HG03571 (cell line): ENCODE results near the gene SORCS2.
"Not testable (repeated sequence)": the region's sequence is repeated elsewhere in the genome, so short reads cannot be mapped to it uniquely, and the experiment has no call there.

Experiments
- ATAC-seq: cut with Tn5 transposase; IDR thresholded peaks from one replicate; pipeline ENCODE4 v1.9.1; 2021; ENCODE audit not compliant: unreplicated experiment

SORCS2 gene

DNA sequence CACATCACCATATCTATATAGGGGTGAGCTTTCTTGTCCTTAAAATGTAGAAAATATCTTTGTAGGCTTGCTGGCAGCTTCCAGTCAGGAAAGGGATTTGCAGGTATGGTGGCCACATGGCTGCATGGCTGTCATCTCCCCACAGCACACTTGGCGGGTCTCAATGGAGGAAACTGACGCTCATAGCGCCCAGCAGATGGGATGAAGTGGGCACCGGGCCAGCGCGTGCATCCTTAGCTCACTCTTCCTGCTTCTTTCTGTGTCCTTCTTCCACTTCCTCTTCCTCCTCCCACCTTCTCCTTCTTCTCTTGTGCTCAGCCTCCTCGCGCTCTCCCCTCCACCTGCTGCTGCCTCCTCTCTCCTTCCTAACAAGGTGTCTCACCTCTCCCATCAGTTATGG, 398.6 kb downstream of the SORCS2 start:
- no peak for ATAC-seq

DNA sequence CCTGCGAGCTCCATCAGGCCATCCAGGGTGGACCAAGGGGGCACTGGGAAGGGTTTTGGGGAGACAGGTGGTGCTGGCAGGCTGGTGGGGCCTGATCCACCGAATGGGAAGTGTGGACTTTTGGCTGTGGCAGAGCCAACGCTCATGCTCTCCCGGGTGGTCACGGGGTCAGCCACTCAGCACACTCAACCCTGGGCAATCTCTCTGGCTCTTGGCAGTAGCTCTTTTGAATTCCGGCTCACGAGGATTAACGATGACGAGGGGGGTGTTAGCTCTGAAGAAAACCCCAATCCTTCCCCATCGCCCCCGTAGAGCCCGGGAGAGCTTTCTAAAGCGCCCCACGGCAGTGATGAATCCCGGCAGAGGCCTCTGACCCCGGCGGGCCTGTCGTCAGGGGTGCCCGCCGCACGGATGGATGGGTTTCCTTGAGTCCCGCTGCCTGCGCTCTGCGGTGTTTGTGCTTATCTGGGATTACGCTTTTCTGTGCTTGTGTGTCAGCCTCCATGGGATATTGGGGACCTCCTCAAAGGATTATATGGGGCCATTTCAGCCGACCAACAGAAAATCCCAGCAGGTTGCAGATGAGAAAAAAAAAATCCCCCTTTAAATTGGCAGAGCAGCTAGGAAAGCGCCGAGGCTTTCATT, 399.2 kb downstream of the SORCS2 start:
- ATAC-seq: no peak

DNA sequence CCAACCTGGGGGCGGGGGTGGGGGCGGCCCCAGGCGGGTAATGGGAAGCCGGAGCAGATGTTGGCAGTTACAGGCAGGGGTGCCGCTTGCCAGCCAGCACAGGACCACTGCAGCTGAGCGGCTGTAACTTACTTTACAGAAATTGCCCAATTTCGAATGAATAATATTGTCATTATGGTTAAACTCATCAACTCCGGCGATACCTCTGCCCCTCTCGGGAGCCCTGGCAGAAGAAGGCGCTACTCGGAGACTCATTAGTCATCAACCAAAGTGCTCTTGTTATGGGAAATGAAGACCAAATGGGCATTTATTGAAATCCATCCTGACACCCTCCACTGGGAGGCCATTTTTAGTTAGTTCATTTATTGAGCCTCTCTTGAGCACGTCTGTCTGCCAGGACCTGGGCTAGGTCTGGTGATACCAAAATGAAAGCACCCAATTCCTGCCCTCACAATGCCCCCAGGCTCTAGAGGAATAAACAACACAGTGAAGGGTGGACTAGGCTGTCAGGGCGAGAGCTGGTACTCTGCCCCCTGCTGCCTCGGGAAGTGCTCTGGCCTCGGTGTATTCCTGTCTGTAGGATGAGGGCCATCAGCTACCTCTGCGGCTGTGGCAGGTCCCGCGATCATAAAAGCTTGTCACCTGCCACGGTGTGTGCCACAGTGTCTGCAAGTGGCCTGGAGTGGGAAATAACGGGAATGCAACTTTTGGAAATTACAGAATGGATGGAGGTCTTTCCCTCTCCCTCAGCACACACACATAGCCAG, 401.5 kb downstream of the SORCS2 start:
- no peak for ATAC-seq

DNA sequence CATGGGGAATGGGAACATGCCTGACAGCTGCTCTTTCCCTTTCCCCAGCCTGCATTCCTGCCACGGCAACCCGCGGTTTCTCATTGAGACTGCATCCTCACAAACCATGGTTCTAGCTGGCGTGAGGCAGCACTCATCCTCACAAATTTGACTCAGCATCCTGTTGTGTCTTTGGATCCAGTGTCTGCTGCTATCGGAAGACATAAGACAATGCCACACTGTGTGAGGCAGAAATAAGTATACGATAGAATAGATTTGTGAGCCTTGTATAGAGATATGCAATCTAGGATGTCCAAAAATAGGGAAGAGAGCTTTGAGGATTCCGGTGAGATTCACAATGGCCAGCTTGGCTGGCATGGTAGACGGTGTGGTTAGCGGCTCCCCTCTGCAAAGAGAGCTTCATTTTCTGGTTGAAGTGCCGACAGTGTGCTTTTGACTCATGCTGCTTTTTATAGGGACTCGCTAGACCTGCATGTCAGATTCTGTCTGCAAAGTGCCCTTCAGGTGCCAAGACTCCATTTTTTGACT, 403.7 kb downstream of the SORCS2 start:
- ATAC-seq: no peak

DNA sequence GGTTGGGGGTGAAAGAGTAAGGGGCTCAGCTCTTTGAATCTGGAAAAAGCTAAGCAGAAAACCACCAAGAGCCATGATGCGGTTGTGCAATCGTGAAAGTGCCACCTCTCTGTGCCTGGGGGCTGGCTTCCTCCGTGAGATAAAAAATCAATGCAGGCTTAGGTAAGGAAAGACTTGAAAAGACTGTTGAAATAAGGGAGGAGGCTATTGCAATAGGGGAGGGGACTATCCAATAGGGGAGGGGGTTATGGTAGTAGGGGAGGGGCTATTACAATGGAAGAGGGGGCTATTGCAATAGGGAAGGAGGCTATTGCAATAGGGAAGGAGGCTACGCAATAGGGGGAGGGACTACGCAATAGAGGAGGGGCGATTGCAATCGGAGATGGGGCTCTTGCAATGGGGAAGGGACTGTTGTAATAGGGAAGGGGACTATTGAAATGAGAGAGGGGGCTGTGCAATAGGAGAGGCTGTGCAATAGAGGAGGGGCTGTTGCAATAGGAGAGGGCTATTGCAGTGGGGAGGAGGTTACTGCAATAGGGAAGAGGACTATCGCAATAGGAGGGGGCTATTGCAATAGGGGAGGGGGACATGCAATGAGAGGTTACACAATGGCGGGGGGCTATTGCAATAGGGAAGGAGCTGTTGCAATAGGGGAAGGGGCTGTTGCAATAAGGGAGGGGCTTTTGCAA, 404.7 kb downstream of the SORCS2 start:
- ATAC-seq: no peak

DNA sequence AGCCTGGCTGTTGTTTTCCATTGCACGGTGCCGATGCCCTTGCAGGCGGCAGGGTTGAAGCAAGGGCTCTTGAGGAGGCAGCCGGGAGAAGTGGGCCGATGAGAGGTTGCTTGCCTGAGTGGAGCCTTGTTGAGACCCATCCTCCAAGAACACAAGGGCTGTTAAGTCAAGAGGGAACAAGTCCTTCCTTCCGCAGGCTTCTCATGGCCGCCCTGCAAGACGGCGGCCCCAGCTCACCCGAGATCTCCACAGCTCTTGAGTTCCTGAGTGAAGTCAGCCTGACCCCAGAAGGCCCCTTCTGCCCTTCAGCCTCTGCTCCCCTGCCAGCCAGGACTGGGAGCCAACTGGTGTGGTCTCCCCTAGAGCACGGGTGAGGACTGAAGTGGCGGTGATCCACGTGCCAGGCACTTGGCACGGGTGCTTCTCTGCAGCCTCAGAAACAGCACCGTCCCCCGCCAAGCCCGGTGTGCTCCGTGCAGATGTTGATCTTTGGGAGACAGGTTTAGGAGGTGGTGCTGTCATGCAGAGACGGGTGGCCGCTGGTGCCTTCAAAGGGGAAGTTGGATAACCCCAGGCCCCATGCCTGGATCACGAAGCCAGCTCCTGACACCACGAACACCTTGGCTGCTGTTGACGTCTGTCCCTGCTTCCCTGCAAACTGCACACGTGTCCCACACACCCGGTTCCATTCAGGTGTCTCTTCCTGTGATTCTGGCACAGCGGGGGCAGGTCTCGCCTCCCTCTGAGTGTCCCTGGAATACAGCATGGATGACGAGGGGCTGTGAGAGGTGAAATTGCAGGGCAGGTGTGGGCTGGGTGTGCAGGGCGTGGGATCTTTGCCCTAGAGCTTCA, 406.8 kb downstream of the SORCS2 start:
- no peak for ATAC-seq

DNA sequence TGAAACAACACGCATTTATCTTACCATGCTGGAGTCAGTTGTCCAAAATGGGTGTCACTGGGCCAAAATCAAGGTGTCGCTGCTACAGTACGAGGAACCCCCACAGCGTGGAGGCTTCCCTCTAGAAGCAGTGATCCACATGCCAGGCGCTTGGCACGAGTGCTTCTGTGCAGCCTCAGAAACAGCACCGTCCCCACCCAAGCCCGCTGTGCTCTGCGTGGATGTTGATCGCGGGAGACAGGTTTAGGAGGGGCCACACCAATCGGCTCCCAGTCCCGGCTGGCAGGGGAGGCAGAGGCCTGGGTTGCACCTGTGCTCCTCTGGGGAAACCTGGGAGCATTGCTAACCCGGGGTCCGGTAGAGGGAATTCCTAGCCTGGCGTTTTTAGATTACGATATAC, 407.9 kb downstream of the SORCS2 start:
- no peak for ATAC-seq

DNA sequence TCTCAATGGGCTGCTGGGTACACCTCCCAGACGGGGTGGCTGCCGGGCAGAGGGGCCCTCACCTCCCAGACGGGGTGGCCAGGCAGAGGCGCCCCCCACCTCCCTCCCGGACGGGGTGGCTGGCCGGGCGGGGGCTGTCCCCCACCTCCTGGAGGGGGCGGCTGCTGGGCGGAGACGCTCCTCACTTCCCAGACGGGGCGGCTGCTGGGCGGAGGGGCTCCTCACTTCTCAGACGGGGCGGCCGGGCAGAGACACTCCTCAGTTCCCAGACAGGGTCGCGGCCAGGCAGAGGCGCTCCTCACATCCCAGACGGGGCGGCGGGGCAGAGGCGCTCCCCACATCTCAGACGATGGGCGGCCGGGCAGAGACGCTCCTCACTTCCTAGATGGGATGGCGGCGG, 409.8 kb downstream of the SORCS2 start:
- ATAC-seq: not testable (repeated sequence)

DNA sequence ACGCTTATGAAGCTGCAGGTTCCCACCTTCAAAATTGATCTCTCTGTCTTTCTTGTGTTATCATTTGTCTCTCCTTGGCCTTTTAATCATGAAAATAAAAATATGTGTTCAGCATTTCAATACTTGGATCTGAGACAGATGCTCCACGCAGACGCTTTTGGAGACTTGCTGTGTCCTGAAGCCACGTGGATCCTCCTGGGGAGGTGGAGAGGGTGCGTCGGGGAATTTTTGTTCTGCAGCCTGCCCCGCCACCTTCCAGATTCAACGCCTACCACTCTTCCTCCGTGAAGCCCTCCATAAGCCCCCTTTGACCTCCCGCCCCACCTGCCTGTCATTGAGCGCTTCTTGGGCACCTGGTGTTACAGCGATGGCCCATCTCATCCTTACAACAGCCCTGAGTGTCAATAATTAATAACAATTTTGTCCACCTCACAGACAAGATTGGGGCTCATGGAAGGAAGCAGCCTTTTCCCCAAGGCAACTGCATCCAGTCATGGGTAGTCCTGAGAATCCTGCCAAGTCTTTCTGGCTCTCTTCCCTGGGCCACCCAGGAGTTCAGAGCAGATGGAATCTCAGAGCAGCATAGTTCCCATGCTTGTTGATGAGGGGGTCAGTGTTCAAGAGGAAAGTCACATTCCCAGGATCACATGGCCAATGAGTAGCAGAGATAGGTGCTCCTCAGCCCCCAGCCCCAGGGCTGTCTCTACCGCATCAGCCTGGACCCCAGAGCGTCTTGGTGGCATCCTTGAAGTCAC, 415.0 kb downstream of the SORCS2 start:
- ATAC-seq: no peak

DNA sequence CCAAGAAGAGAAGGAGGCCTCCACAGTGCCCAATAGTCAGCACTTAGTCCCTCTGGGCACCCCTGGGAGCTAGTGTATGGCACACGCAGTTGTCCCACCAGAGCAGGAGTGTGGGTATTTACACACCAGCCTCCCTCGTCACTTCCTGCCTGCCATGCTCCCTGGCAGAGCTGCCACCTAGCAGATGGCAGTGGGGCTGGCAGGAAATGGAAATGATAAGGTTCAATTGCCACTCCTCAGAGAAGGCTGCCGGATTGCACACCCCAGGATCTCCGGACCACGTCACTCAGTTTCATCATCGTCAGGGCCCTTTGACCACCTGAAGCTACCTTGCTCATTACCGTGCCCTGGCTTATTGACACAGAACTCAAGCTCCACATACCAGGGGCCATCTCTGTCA, 415.7 kb downstream of the SORCS2 start:
- no peak for ATAC-seq

DNA sequence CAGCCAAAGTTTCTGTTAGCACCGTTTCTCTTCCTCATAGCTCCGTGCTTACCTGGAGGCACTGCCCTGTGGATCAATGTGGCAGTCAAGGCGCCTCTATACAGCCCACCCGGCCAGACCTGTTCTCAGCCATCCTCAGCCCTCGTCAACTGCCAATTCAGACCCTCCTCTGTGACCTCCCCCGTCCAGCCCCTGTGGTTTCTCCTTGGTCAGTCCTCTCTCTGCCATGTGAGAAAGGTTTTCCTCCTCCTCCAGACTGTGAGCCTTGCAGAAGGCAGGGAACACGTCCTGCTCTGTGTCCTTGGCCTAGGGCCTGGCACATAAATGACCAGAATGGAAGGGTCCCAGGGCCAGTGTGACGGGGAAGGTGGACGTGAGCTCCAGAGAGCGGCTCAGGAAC, 417.0 kb downstream of the SORCS2 start:
- no peak for ATAC-seq

DNA sequence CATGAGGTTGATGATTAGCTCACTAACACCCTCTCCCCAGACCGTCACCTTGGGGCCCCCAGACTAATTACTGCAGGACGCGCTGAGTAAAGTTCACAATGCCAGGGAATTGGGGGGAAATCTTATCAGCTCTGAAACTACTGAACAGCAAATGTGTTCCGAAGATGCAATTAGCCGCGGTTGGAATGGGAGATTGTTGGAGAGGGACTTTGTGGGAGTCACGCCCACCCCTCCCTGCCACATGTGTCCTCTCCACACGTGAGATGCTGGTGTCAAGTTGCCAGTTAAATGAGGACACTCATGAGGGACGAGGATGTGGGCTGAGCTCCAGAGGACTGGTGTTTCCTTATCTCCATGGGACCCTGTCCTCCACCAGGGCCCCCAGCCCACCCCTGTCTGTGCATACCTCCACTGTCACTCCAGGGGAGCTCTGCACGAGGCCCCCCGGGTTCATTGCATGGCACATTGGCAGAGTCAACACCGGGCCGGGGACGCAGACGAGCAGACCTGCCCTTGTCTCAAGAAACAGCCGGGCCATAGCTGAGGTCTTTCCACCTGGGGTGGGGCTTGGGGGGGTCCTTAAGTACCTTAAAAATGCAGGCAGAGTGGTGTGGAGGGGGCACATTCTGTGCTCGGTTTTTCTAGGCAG, 417.8 kb downstream of the SORCS2 start:
- ATAC-seq: no peak

DNA sequence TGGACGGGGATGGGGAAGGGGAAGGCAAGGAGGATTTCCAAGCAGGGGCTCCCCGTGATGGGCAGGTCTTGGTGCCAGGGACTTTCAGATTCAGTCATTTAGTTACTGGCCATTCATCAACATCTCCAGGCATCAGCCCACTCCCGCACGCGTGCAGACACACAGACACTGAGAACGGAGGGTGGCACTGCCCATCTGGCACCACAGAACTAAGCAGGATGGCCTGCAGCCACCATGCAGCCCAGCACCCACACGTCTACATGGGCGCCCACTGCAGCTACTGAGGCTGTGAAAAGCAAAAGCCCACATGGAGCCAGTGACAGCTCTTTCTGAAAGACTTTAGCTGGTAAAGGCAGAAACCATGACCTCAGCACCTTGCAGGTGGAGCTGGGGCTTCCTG, 418.5 kb downstream of the SORCS2 start:
- no peak for ATAC-seq

DNA sequence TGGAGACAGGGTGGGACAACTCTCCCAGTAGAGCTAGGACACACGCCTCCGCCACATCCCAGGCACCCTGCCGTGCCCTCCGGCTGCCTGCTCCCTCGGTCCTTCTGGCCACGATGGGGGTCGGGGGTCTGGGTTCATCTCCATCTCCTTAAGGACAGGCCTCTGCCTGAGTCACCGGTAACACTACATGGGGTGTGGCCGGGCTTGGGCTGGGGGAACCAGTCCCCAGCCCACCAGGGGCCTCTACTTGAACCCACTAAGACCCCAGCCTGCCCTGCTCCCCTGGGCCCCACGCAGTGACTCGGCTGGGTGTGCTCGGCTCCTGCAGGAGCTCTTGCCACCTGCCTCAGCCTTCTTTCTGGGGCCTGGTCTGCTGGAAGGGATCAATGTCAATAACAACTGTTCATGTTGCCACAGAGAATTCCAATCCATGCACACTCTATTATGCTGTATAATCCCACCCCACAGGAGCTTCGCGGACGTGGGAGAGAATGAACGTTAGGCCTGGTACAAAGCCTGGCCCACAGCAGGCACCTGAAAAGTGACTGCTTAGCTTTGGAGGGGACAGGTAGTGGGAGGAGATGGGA, 420.1 kb downstream of the SORCS2 start:
- no peak for ATAC-seq

DNA sequence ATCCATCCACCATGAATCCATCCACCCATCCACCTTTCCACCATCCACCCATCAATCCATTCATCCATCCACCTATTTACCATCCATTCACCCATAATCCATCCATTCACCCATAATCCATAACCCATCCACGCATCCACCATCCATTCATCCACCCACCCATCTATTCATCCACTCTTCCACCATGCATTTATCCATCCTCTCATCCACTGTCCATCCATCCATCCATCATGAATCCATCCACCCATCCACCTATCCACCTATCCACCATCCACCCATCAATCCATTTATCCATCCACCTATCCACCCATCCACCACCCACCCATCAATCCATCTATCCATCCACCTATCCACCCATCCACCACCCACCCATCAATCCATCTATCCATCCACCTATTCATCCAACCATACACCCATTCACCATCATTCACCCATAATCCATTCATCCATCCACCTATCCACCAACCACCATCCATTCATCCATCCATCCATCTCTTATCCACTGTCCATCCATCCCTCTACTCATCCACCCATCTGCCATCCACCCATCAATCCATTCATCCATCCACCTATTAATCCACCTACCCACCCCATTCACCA, 422.1 kb downstream of the SORCS2 start:
- no peak for ATAC-seq

DNA sequence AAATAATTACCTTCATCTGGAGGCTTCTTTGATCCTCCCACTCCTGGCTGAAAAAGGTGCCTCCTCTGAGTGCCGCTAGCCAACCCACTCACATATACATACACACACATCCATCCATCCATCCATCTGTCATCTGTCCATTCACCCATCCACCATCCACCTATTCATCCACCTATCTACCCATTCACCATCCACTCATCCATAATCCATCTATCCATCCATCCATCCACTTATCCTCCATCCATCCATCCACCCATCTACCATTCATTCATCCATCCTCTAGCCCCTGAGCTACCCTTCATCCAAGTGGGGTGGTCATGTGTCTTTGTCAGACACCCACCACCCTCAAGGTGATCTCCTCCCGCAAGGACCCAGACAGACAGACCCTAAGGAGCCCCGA, 423.9 kb downstream of the SORCS2 start:
- ATAC-seq: no peak

DNA sequence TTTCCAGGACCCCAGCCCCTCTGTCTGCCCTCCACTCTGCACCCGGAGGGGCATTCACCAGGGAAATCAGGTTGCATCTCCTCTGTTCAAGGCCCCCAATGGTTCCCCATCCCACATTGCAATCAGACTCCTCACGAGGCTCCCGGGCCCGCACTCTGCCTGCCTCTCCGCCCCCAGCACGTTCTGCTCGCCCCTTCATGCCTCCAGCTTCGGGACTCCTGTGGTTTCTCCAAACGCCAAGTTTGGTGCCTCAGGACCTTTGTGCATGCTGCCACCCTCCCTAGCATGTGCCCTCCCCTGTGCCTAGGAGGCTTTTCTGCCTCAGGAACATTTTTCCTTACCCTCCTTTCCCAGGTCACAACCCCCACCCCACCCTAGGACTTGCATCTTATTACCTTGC, 426.0 kb downstream of the SORCS2 start:
- no peak for ATAC-seq

DNA sequence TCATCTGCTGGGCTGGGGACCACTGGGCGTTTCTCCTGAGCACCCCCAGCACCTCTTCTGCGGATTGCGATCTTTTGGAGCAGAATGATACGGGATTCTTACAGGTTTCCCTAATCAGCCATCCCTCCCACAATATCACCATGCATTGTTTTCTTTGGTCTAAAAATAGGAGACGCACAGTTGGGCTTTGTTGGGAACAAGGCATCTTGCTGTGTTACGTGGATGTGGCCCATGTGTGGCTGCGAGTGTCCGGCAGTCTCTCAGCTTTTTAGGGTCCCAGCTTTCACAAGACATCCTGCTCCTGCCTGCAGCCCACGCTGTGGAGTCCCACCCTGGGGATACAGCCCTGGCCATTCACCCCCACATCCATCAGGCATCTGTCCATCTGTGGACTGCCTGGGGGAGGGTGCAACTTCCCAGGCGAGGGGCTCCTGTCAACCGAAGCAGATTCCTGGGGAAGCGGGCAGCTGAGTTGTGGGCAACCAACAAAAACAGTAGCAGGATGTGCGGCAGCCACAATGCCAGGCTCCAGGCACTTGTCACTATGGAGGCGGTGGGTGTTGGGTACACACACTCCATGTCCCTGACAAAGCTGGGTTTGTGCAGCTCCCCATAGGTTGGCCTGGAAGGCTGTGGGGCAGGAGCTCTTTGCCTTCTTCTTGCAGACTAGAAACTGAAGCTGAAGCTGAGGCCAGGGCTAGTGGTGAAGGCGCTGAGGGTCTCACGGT, 427.9 kb downstream of the SORCS2 start:
- ATAC-seq: no peak

DNA sequence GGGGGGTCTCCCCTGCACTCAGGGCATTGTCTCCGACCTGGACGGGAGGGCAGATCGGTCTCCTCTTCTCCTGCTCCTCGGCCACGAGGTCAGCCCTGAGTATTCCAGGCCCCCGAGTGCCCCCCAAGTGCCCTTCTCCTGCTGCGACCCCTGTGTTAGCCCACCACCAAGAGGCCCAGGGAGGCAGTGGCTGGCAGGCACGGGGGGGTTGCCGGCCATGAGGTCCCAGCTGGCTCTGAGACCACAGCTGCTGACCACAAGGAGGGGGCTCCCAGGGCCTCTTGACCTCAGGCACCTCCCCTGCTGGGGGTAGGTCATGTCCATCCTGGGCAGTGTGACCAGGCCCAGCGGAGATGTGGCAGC, 428.5 kb downstream of the SORCS2 start:
- ATAC-seq: no peak
